Fibroblast of lung (primary cell): ENCODE data around the gene C7.

ENCODE experiments used
- EZH2 ChIP-seq: IDR thresholded peaks from 2 replicates; pipeline ENCODE4 v1.5.1; 2012; ENCODE audit warnings: low read length, control low read depth, mild to moderate bottlenecking; ENCODE audit errors: missing control alignments
- TF ChIP-seq, protein P1 (sequence below), 2 donors: IDR thresholded peaks in 1 of 2; conservative IDR thresholded peaks in 1 of 2; 1 replicate in 1 of 2; 2 replicates in 1 of 2; pipeline ENCODE4 v1.5.1; 2011 to 2012; ENCODE audit warnings: low read length in 2 of 2, control low read depth in 1 of 2, inconsistent platforms in 1 of 2, low read depth in 1 of 2, mild to moderate bottlenecking in 1 of 2

DNA sequence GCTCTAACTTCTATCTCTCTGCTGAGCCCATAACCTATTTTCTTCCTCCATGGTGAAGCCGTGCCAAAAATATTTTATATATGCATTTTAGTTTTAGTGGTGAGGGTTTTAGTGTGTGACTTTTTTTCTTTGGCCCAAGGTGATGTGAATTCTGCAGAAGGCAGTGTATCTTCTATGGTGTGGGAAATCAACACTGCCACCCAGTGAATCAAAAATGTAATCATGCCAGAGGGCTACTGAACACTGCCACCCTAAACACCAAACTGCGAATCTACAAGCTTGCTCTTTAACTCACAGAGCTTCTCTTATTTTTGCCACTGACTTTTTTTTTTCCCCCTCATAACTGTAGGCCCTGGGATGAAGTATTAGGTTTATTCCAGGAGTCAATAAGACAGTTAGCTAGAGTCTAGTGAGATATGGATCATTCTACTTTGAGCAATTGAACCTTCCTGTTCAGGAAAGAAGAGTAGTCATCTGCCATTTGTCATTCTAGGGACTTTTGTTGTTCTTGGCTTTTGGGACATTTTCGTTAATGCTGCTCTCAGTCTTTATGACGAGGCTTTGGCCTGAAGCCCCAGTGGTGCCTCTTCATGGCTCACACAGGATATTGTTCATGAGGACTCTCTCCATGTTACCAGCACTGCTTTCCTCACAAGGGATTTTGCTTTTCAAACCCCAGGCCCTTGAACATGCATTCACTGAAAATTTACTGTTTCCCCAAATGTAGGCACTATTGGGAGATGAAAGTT is 53.1 kb downstream of the C7 start:
- TF ChIP-seq, protein P1, sequence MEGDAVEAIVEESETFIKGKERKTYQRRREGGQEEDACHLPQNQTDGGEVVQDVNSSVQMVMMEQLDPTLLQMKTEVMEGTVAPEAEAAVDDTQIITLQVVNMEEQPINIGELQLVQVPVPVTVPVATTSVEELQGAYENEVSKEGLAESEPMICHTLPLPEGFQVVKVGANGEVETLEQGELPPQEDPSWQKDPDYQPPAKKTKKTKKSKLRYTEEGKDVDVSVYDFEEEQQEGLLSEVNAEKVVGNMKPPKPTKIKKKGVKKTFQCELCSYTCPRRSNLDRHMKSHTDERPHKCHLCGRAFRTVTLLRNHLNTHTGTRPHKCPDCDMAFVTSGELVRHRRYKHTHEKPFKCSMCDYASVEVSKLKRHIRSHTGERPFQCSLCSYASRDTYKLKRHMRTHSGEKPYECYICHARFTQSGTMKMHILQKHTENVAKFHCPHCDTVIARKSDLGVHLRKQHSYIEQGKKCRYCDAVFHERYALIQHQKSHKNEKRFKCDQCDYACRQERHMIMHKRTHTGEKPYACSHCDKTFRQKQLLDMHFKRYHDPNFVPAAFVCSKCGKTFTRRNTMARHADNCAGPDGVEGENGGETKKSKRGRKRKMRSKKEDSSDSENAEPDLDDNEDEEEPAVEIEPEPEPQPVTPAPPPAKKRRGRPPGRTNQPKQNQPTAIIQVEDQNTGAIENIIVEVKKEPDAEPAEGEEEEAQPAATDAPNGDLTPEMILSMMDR (conservative IDR thresholded peaks at IDR 0.05 in 1 of 2, IDR thresholded peaks at IDR 0.05 in 1 of 2; ENCODE audit: low read depth in 1 of 2, low read length in 2 of 2): no peak
- TF ChIP-seq EZH2: no peak
